ENCODE measurements around the gene DAAM1. TPM values are rescaled to one million over a fixed set of nuclear protein-coding genes. Genes with fewer than 3 reads are reported as not detected.

DAAM1 gene
- total RNA-seq, 1 experiment from 2014 or later: 11.5 TPM

- Histone ChIP-seq H3K36me3 (ENCODE audit: insufficient read depth, low read length, poor library complexity, severe bottlenecking) (no peaks in the 10 kb centered on the region), H3K4me3 (ENCODE audit: low read depth, low read length, poor library complexity, severe bottlenecking) (no peak overlapping the region), H3K4me1 (ENCODE audit: insufficient read depth, low read length, poor library complexity, severe bottlenecking) (no peaks in the 10 kb centered on the region), H3K9me3 (ENCODE audit: low read depth, low read length, poor library complexity, severe bottlenecking) (no peaks in the 10 kb centered on the region), H3K27me3 (replicated peaks; ENCODE audit: insufficient read depth, low read depth, low read length, poor library complexity) (no peaks in the 10 kb centered on the region), H3K27ac (ENCODE audit: low read depth, low read length, poor library complexity, severe bottlenecking) (no peak overlapping the region)
- CTCF ChIA-PET: no interaction called here
- intact Hi-C loops (cut with micrococcal nuclease; ENCODE audit: unreplicated experiment): no loop called here
- DNase-seq (ENCODE audit: low spot score): no peak
- TF ChIP-seq EZH2 (IDR thresholded peaks at IDR 0.05; ENCODE audit: borderline replicate concordance, low read depth, low read length, poor library complexity, severe bottlenecking) (no peak), CTCF (conservative IDR thresholded peaks at IDR 0.05; ENCODE audit: low read depth, low read length) (peak; percentile 20; the same call in 1 of the 2 replicates)
- POLR2A ChIA-PET (ENCODE audit: low non-redundant PET): no interaction called here
- BruUV-seq (replicated peaks): no TSS peak
These were observed 74.4 kb downstream of the DAAM1 start for GRCh38 chr14:59262717-59263454.

GRCh38 chr14:59265808-59266207 lies 77.3 kb downstream of the DAAM1 start:
- POLR2A ChIA-PET (ENCODE audit: low non-redundant PET): no interaction called here
- intact Hi-C loops (cut with micrococcal nuclease; ENCODE audit: unreplicated experiment): no loop called here

GRCh38 chr14:59267046-59267445 lies 78.6 kb downstream of the DAAM1 start:
- DNase-seq (ENCODE audit: low spot score): no peak
- ChIA-PET POLR2A (ENCODE audit: low non-redundant PET) (no interaction called here), CTCF (interaction anchor here (0.6 kb wide), 2 partner anchors 32 to 1986 kb away, joined by 3 to 4 read pairs; no protein-coding TSS in a partner anchor)
- no TSS peak for BruUV-seq (replicated peaks)
- no peak overlapping the region for H3K4me3 ChIP-seq (ENCODE audit: low read depth, low read length, poor library complexity, severe bottlenecking)
- H3K9me3 ChIP-seq (ENCODE audit: low read depth, low read length, poor library complexity, severe bottlenecking): no peaks in the 10 kb centered on the region
- no peaks in the 10 kb centered on the region for H3K36me3 ChIP-seq (ENCODE audit: insufficient read depth, low read length, poor library complexity, severe bottlenecking)
- no peak overlapping the region for H3K27ac ChIP-seq (ENCODE audit: low read depth, low read length, poor library complexity, severe bottlenecking)
- H3K27me3 ChIP-seq (replicated peaks; ENCODE audit: insufficient read depth, low read depth, low read length, poor library complexity): no peaks in the 10 kb centered on the region
- H3K4me1 ChIP-seq (ENCODE audit: insufficient read depth, low read length, poor library complexity, severe bottlenecking): peaks cover 21% of the 10 kb centered on the region
- TF ChIP-seq CTCF (conservative IDR thresholded peaks at IDR 0.05; ENCODE audit: low read depth, low read length) (no peak), EZH2 (IDR thresholded peaks at IDR 0.05; ENCODE audit: borderline replicate concordance, low read depth, low read length, poor library complexity, severe bottlenecking) (no peak)
- intact Hi-C loops (cut with micrococcal nuclease; ENCODE audit: unreplicated experiment): no loop called here

More at GRCh38 chr14:59265808-59266207, 77.3 kb downstream of the DAAM1 start:
- H3K36me3 ChIP-seq (ENCODE audit: insufficient read depth, low read length, poor library complexity, severe bottlenecking): no peaks in the 10 kb centered on the region
- no peaks in the 10 kb centered on the region for H3K27me3 ChIP-seq (replicated peaks; ENCODE audit: insufficient read depth, low read depth, low read length, poor library complexity)
- CTCF ChIA-PET: no interaction called here
- no peak overlapping the region for H3K27ac ChIP-seq (ENCODE audit: low read depth, low read length, poor library complexity, severe bottlenecking)
- TF ChIP-seq EZH2 (IDR thresholded peaks at IDR 0.05; ENCODE audit: borderline replicate concordance, low read depth, low read length, poor library complexity, severe bottlenecking) (no peak), CTCF (conservative IDR thresholded peaks at IDR 0.05; ENCODE audit: low read depth, low read length) (no peak)
- DNase-seq (ENCODE audit: low spot score): no peak
- H3K4me3 ChIP-seq (ENCODE audit: low read depth, low read length, poor library complexity, severe bottlenecking): no peak overlapping the region
- H3K4me1 ChIP-seq (ENCODE audit: insufficient read depth, low read length, poor library complexity, severe bottlenecking): peaks cover 10% of the 10 kb centered on the region
- no peaks in the 10 kb centered on the region for H3K9me3 ChIP-seq (ENCODE audit: low read depth, low read length, poor library complexity, severe bottlenecking)
- BruUV-seq (replicated peaks): no TSS peak
